Skeletal muscle cell (primary cell): ENCODE measurements around the gene INPP5B.
"Not testable (repeated sequence)": the region's sequence is repeated elsewhere in the genome, so short reads cannot be mapped to it uniquely, and the experiment has no call there.

Experiments
- DNase-seq: peaks from one replicate; pipeline ENCODE4 v3.0.0-alpha.2; 2010; ENCODE audit warnings: low read depth
- H3K4me3 ChIP-seq: 2 replicates; pipeline ENCODE4 v1.5.1; 2011; ENCODE audit warnings: low read depth, mild to moderate bottlenecking, control low read depth, low read length, moderate library complexity

The INPP5B gene

GRCh38 chr1:37922767-37923550 lies 23.9 kb downstream of the INPP5B start:
- no peak for DNase-seq

DNA sequence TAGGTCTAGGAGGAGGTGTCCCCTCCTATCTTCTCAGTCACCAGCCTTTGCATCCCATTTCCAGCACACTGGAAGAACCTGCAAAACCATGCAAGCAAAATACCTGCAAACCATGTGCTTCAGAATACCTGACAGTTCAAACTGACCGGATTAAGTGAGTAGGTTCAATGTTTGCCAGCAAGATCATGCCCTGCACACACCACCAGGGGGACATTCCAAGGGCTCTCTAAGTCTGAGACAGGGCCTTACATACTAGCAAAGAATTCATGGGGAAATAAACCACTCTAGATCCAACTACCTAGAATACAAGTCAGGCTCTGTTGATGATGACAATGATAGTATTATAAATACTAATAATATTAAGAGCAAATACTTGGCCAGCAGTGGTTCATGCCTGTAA lies 27.6 kb downstream of the INPP5B start:
- no peak overlapping the region for H3K4me3 ChIP-seq
- no peak for DNase-seq

More at GRCh38 chr1:37922767-37923550, 23.9 kb downstream of the INPP5B start:
- no peak overlapping the region for H3K4me3 ChIP-seq

- no peak for DNase-seq
- H3K4me3 ChIP-seq = no peak overlapping the region
Observed at GRCh38 chr1:37915476-37916093, 31.3 kb downstream of the INPP5B start.

GRCh38 chr1:37914719-37915475 lies 32.0 kb downstream of the INPP5B start:
- H3K4me3 ChIP-seq = no peak overlapping the region

DNA sequence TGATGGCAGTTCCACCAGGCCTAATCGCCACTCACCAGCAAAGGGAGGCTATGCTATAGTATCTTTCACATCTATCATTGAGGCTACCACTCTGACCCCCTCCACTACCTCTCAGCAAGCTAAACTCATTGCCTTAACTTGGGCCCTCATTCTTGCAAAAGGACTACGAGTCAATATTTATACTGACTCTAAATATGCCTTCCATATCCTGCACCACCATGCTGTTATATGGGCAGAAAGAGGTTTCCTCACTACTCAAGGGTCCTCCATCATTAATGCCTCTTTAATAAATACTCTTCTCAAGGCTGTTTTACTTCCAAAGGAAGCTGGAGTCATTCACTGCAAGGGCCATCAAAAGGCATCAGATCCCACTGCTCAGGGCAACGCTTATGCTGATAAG lies 35.4 kb downstream of the INPP5B start:
- not testable (repeated sequence) for DNase-seq, H3K4me3 ChIP-seq

More at GRCh38 chr1:37914719-37915475, 32.0 kb downstream of the INPP5B start:
- DNase-seq = no peak

- DNase-seq, H3K4me3 ChIP-seq: not testable (repeated sequence)
Observed at GRCh38 chr1:37910886-37911285, 36.0 kb downstream of the INPP5B start.

DNA sequence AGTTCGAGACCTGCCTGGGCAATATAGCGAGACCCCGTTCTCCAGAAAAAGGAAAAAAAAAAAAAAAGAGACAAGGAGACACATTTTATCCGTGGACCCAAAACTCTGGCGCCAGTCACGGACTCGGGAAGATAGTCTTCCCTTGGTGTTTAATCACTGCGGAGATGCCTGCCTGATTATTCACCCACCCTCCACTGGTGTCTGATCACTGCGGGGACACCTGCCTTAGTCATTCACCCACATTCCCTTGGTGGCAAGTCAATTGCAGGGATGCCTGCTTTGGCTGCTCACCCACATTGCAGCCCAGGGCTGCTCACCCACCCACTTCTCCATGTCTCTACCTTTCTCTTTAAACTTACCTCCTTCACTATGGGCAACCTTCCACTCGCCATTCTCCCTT lies 38.3 kb downstream of the INPP5B start:
- DNase-seq, H3K4me3 ChIP-seq: not testable (repeated sequence)

GRCh38 chr1:37907416-37908125 lies 39.3 kb downstream of the INPP5B start:
- not testable (repeated sequence) for H3K4me3 ChIP-seq, DNase-seq

DNA sequence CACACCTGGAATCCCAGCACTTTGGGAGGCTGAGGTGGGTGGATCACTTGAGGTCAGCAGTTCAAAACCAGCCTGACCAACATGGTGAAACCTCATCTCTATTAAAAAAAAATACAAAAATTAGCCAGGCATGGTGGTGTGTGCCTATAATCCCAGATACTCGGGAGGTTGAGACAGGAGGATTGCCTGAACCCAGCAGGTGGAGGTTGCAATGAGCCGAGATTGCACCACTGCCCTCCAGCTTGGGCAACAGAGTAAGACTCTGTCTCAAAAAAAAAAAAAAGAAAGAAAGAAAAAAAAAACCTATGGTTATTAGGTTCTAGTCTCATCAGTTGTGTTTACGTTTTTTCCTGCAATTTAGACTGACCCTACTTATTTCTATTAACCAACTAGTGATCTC lies 40.3 kb downstream of the INPP5B start:
- DNase-seq, H3K4me3 ChIP-seq: not testable (repeated sequence)

GRCh38 chr1:37905727-37906126 lies 41.1 kb downstream of the INPP5B start:
- DNase-seq = no peak
- H3K4me3 ChIP-seq = no peak overlapping the region

DNA sequence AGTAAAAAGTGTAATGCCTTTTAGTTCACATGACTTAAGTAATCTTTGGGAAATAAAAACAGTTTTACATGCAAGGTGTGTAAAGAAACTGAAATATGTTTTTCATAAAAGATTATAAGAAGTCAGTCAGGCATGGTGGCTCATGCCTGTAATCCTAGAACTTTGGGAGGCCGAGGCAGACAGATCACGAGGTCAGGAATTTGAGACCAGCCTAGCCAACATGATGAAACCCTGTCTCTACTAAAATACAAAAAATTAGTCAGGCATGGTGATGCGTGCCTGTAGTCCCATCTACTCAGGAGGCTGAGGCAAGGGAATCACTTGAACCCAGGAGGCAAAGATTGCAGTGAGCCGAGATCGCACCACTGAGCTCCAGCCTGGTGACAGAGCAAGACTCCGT lies 42.9 kb downstream of the INPP5B start:
- H3K4me3 ChIP-seq, DNase-seq: not testable (repeated sequence)

GRCh38 chr1:37902983-37903382 lies 43.9 kb downstream of the INPP5B start:
- DNase-seq = no peak
- no peak overlapping the region for H3K4me3 ChIP-seq

DNA sequence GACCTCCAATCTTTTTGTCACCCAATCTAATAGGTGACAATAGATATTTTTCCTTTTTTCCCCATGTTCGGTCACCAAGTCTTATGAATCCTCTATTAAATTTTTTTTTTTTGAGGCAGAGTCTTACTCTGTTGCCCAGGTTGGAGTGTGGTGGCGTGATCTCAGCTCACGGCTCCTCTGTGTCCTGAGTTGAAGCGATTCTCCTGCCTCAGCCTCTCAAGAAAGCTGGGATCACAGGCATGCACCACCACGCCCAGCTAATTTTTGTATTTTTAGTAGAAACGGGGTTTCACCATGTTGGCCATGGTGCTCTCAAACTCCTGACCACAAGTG lies 45.0 kb downstream of the INPP5B start:
- H3K4me3 ChIP-seq = no peak overlapping the region
- DNase-seq = no peak

GRCh38 chr1:37901191-37901892 lies 45.5 kb downstream of the INPP5B start:
- no peak overlapping the region for H3K4me3 ChIP-seq
- DNase-seq = no peak

DNA sequence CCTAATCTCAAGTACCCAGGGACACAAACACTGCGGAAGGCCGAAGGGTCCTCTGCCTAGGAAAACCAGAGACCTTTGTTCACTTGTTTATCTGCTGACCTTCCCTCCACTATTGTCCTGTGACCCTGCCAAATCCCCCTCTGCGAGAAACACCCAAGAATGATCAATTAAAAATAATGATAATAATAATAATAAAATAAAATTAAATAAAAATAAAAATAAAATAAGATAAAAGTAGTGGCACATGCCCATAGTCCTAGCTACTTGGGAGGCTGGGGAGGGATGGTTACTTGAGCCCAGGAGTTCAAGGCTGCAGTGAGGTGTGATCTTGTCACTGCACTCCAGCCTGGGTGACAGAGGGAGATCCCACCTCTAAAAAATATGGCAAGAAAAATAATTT lies 49.3 kb downstream of the INPP5B start:
- not testable (repeated sequence) for H3K4me3 ChIP-seq, DNase-seq

DNA sequence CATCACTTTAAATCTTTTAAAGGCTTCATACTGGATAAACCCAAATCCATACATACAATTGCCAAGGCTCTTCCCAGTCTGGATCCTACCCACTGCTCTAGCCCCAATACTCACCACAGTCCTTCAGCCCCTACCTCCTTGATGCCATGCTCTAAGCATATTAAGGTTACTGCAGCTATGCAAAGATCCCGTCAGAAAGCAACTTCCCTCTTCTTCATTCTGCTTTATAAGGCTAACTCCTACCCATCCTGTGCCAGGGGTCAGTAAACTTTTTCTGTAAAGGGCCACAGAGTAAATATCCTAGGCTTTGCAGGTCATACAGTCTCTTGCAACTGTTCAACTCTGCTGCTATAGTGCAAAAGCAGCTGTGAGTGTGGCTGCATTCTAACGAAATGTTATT lies 53.2 kb downstream of the INPP5B start:
- no peak for DNase-seq
- H3K4me3 ChIP-seq = no peak overlapping the region

- H3K4me3 ChIP-seq = no peak overlapping the region
- peak; percentile 25 for DNase-seq
Observed at GRCh38 chr1:37892151-37893047, 54.5 kb downstream of the INPP5B start.

DNA sequence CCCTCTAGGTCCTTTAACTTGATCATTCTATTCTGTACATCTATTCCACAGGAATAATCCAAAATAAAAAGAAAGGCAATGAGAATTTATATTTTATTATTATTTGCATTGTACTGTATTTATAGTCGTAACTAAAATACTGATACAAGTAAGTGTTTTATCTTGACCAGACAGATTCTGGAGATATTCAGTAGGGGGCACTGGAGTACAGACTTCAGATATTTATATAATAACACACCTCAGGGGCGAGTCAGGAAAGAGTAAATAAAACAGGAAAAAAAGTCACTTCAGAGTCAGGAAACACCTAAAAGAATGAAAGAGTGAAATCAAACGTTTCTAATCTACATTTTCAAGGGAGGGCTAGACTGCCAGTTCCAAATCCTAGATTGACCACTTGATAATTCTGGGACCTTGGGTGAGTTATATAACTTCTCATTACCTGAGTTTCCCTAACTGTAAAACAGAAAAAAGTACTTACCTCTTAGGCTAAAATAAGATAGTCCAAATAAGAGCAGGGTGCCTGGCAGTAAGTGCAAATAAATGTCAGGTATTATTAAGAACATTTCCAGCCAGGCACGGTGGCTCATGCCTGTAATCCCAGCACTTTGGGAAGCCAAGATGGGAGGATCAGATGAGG lies 56.4 kb downstream of the INPP5B start:
- no peak for DNase-seq
- no peak overlapping the region for H3K4me3 ChIP-seq
